Dermis lymphatic vessel endothelial cell (primary cell): ENCODE results near the gene MACC1. TPM values are rescaled to one million over a fixed set of nuclear protein-coding genes. Genes with fewer than 3 reads are reported as not detected.

Source experiments
- total RNA-seq: library from RNA; depleted of rRNA; stranded (reverse); fragments of >200 nt; gene quantifications from 2 replicates; pipeline ENCODE4 v1.2.1, GENCODE V29; 2014

MACC1 gene, protein sequence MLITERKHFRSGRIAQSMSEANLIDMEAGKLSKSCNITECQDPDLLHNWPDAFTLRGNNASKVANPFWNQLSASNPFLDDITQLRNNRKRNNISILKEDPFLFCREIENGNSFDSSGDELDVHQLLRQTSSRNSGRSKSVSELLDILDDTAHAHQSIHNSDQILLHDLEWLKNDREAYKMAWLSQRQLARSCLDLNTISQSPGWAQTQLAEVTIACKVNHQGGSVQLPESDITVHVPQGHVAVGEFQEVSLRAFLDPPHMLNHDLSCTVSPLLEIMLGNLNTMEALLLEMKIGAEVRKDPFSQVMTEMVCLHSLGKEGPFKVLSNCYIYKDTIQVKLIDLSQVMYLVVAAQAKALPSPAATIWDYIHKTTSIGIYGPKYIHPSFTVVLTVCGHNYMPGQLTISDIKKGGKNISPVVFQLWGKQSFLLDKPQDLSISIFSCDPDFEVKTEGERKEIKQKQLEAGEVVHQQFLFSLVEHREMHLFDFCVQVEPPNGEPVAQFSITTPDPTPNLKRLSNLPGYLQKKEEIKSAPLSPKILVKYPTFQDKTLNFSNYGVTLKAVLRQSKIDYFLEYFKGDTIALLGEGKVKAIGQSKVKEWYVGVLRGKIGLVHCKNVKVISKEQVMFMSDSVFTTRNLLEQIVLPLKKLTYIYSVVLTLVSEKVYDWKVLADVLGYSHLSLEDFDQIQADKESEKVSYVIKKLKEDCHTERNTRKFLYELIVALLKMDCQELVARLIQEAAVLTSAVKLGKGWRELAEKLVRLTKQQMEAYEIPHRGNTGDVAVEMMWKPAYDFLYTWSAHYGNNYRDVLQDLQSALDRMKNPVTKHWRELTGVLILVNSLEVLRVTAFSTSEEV
- total RNA-seq, result under 0.01 TPM in 2 replicates

DNA sequence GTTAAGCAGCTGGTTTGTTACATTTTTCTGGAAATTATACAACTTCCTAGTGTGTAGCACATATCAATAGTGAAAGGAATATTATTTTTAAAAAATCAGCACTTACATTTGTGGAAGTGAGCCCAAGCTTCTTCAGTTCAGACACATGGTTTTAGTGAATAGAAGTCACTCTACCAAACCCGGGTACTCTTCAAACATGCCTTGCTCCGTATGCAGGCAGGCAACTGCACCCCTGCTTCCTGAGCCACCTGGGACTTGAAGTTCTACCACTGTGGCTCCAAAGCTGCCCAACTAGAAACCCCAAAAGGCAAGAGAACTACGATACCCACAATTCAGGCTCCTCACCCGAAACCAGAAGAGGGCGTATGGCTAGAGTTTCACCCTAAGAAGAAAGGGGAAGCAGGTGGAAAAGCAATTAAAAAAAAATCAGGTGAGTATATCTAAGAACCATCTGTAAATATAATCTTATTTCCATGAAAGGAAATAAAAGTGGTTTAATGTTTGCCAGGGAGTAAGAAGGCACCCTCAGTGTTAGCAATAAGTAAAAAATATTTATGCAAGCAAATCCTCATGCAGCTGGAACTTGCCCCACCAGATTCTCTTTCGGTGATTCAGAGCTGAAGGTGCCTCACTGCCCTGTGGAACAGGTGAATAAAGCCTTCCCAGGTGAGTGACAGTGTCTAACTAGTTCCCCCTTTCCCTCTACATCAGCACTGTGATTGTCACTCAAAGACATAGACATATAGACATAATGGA, at the start of gene MACC1:
Gene MACC1 (minus strand): TSS at position 192 of the 756 bp plus-strand sequence. CDS start 55,522 bp downstream, outside the sequence.

Other genes starting within 250 kb of the MACC1 start
- gene ITGB8, start 113.5 kb upstream of the MACC1 start, total RNA-seq, result 1.6 and 5.5 TPM in 2 replicates